HG02763 (cell line): ENCODE measurements around the gene OR8D2.
"Not testable (repeated sequence)": the region's sequence is repeated elsewhere in the genome, so short reads cannot be mapped to it uniquely, and the experiment has no call there.

Source experiments
- ATAC-seq: cut with Tn5 transposase; IDR thresholded peaks from one replicate; pipeline ENCODE4 v1.9.1; 2021; ENCODE audit warnings: mild to moderate bottlenecking, moderate library complexity; ENCODE audit not compliant: unreplicated experiment

Gene OR8D2

GRCh38 chr11:124294687-124295086, 25.3 kb downstream of the OR8D2 start:
- no peak for ATAC-seq

GRCh38 chr11:124285610-124286344, 34.2 kb downstream of the OR8D2 start:
- ATAC-seq = no peak

GRCh38 chr11:124278261-124278660, 41.7 kb downstream of the OR8D2 start:
- ATAC-seq = no peak

GRCh38 chr11:124277804-124278203, 42.2 kb downstream of the OR8D2 start:
- ATAC-seq = no peak

GRCh38 chr11:124277207-124277606, 42.8 kb downstream of the OR8D2 start:
- no peak for ATAC-seq

- no peak for ATAC-seq
Measured at GRCh38 chr11:124276081-124276480, 43.9 kb downstream of the OR8D2 start.

GRCh38 chr11:124274000-124274399, 46.0 kb downstream of the OR8D2 start:
- no peak for ATAC-seq

- not testable (repeated sequence) for ATAC-seq
Measured at GRCh38 chr11:124270886-124271285, 49.1 kb downstream of the OR8D2 start.
